ENCODE data around the gene OAF.
"Not testable (repeated sequence)": the region's sequence is repeated elsewhere in the genome, so short reads cannot be mapped to it uniquely, and the experiment has no call there.

OAF gene

DNA sequence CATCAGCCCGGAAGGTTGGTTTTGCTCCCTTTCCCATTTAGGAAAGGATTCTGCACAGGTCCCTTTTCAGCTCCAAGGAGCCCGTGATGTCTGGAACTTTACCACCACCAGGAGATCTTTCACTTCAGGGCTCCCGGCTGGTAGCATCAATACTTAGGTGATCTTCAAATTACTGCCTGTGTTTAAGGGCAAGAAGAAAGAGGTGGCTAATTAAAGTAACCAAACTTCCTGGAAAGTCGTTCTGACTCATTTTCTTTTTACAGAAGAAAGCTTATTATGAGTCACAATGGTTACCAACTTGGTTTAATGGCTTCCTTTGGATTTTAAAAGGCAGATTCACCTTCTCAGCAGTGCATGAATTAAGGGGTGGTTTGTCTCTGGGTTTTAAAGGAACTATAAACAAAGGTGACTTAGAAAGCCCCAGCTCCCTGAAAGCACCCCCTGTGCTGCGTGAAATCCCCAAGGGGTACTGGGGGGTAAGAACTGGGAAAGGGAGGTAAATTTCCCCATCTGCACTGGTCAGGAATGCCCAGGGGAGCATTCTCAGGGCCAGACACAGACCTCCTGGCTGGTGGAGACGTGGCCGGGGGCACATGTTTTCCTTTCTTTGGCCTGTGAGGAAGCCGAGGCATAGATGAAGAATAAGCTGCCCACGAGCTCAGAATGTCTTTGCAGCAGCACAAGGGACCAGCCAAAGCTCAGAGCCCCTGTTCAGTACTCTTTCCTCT is 37.9 kb downstream of the OAF start:
- no peak overlapping the region for H3K4me3 ChIP-seq (ENCODE audit: control insufficient read depth, low read depth, low read length)
- TF ChIP-seq CTCF (IDR thresholded peaks at IDR 0.05; ENCODE audit: control insufficient read depth, insufficient read depth, low read depth, low read length, missing control alignments) = no peak
- peak; percentile 17 for DNase-seq (ENCODE audit: low read depth)

DNA sequence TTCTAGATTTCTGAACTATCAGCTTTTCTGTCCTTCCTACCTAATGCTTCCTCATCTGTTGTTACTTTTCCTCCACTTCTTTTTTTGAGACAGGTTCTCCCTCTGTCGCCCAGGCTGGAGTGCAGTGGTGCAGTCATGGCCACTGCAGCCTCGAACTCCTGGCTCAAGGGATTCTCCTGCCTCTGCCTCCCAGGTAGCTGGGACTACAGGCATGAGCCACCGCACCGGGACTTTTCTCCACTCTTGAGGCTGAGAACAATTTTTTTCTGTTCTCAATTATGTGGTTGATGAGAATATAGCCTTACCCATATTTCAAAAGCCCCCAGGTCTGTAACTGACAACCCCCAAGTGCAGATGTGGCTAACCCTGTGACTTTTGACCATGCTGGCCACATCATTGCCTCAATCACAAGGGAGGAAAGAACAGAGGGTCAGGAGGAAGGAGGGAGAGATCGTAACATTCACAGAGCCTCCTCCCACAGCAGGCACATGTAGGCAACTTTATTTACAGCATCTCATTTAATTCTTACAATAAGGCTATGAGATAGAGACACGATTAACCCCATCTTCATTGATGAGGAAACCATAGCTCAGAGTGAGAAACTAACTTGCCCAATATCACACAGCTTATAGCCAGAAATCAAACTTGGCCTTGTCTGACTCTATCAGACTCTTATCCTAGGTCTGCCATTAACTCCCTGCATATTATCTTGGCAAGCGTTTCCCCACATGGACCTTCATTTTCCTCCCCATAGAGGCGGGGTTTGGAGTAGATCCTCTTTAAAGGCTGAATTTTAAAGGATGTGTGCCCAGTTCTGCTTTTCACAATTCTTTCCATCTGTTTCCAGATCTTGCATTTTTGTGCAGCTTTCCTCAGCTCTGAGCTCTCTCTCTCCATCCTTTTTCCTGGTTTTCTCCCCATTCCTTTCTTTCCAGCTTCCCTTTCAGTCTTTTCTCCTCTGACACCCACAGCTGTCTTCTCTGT is 38.7 kb downstream of the OAF start:
- TF ChIP-seq CTCF (IDR thresholded peaks at IDR 0.05; ENCODE audit: control insufficient read depth, insufficient read depth, low read depth, low read length, missing control alignments) = no peak
- no peak for DNase-seq (ENCODE audit: low read depth)
- H3K4me3 ChIP-seq (ENCODE audit: control insufficient read depth, low read depth, low read length) = no peak overlapping the region

GRCh38 chr11:120253377-120253776 is 42.5 kb downstream of the OAF start:
- not testable (repeated sequence) for DNase-seq (ENCODE audit: low read depth); H3K4me3 ChIP-seq (ENCODE audit: control insufficient read depth, low read depth, low read length)

DNA sequence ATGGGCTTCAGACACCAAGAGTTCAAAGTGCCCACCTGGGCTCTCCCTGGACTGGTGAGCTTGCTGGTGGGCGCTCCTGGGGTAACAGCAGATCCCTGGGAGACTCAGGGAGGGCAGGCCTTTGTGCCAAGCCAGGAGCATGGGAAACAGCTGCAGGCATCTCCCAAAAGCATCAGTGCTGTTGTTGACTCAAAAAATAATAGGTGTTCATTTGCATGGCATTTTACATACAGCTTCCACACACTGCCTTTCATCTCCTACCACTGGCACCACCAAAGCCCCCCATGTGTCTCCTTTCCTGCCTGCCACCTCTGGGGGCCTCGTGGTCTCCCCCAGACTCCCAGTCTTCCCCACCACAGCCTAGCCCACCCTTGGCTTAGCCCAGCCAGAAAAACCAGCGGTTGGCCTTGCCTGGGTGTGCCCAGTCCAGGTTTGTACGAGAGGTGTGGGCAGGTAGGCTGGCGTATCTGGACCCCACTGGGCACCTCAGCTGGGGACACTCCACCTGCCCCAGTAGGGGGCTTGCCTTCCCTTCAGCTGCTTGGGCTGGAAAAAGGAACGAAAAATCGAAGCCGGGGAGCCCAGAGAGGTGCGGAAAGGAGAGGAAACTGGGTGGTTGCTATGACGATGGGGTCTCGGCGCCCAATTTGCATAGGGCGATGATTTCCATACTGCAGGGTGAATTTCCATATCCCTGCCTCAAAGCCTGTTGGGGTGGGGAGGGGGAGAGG is 44.1 kb downstream of the OAF start:
- DNase-seq (ENCODE audit: low read depth) = no peak
- no peak overlapping the region for H3K4me3 ChIP-seq (ENCODE audit: control insufficient read depth, low read depth, low read length)
- TF ChIP-seq CTCF (IDR thresholded peaks at IDR 0.05; ENCODE audit: control insufficient read depth, insufficient read depth, low read depth, low read length, missing control alignments) = no peak

GRCh38 chr11:120255519-120255866 is 44.7 kb downstream of the OAF start:
- DNase-seq (ENCODE audit: low read depth) = no peak
- TF ChIP-seq CTCF (IDR thresholded peaks at IDR 0.05; ENCODE audit: control insufficient read depth, insufficient read depth, low read depth, low read length, missing control alignments) = no peak
- H3K4me3 ChIP-seq (ENCODE audit: control insufficient read depth, low read depth, low read length) = no peak overlapping the region

GRCh38 chr11:120256178-120256577 is 45.3 kb downstream of the OAF start:
- H3K4me3 ChIP-seq (ENCODE audit: control insufficient read depth, low read depth, low read length) = no peak overlapping the region
- no peak for TF ChIP-seq CTCF (IDR thresholded peaks at IDR 0.05; ENCODE audit: control insufficient read depth, insufficient read depth, low read depth, low read length, missing control alignments)
- no peak for DNase-seq (ENCODE audit: low read depth)

Measured in AG09309 (cell line).